ENCODE measurements around the gene SIRT7.

The SIRT7 gene, protein sequence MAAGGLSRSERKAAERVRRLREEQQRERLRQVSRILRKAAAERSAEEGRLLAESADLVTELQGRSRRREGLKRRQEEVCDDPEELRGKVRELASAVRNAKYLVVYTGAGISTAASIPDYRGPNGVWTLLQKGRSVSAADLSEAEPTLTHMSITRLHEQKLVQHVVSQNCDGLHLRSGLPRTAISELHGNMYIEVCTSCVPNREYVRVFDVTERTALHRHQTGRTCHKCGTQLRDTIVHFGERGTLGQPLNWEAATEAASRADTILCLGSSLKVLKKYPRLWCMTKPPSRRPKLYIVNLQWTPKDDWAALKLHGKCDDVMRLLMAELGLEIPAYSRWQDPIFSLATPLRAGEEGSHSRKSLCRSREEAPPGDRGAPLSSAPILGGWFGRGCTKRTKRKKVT

GRCh38 chr17:81917565-81918332 lies at the start of gene SIRT7:
SIRT7 (minus strand) TSS chr17:81918176; CDS start chr17:81918131, 45 bp downstream.
- DNase-seq (ENCODE audit: low read depth in 2 of 2): peak; percentile 62 to 68

GRCh38 chr17:81967244-81967532 lies 49.2 kb upstream of the SIRT7 start:
- DNase-seq (ENCODE audit: low read depth in 2 of 2): no peak

DNA sequence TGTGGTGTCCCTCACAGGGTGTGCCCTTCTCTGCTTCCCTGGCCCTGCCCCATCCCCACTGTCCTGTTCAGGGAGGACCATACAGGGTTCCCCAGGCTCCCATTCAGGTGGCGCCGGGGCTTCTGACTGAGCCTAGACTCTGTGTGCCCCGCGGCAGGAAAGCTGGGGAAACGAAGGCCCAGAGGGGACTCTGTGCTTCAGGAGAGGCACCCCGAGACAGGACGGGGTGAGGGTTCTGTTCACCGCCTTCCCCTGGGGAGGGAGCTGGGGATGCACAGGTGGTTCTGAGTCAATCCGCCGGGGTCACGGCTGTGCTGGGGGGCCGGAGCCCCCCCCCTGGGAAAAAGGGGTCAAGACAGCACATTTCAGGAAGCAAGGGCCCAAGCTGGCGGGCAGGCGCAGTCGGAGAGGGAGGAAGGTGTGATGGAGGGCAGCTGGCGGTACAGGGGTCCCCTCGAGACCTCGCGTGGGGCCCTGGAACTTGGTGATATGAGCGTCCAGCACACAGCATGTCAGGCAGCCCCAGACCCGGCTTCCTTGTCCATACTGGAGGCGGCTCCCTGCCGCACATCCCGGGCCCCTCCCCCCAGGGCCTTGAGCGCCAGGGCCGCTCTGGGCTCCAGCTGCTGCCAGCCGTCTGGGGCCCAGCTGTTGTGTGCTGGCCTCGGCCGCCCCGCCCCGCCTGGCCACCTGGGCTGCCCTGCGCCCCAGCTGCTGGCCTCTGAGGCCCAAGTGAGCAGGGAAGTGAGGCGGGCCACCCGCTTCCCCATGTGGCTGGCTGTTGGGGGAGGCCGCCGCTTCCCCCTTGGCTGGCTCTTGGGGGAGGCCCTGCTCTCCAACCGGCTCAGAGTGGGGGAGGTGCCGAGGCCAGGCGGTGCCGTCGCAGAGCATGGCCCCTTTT lies 48.6 kb upstream of the SIRT7 start:
- no peak for DNase-seq (ENCODE audit: low read depth in 2 of 2)

DNA sequence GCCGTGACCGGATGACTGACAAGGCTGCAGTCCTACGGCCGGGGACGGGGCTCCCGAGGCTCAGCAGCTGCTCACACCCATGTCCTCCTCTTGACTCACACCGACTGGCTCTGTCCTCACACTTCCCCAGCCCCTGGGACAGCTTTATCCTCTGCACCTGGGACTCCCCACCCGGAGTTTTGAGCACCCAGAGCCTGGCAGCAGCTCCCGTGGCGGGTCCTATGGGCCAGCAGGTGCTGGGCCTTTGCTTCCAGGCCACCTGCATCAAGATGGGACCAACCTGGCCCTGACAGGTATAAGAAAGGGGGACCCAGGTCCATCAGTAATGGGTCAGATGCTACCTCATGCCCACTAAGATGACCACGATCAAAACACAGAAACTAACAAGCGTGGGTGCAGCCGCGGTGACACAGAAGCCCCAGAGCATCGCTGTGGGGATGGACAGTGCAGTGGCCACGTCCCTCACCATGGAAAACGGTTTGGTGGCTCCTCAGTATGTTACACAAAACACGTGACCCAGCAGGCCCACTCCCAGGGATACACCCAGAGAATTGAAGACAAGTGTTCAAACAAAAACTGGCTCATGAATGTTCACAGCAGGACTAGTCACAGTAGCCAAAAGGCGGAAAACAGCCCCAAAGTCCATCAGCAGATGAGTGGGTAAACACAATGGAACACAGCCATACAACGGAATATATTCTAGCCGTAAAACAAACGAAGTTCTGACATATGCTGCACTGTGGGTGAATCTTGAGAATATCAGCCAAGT lies 46.3 kb upstream of the SIRT7 start:
- DNase-seq (ENCODE audit: low read depth in 2 of 2): no peak

DNA sequence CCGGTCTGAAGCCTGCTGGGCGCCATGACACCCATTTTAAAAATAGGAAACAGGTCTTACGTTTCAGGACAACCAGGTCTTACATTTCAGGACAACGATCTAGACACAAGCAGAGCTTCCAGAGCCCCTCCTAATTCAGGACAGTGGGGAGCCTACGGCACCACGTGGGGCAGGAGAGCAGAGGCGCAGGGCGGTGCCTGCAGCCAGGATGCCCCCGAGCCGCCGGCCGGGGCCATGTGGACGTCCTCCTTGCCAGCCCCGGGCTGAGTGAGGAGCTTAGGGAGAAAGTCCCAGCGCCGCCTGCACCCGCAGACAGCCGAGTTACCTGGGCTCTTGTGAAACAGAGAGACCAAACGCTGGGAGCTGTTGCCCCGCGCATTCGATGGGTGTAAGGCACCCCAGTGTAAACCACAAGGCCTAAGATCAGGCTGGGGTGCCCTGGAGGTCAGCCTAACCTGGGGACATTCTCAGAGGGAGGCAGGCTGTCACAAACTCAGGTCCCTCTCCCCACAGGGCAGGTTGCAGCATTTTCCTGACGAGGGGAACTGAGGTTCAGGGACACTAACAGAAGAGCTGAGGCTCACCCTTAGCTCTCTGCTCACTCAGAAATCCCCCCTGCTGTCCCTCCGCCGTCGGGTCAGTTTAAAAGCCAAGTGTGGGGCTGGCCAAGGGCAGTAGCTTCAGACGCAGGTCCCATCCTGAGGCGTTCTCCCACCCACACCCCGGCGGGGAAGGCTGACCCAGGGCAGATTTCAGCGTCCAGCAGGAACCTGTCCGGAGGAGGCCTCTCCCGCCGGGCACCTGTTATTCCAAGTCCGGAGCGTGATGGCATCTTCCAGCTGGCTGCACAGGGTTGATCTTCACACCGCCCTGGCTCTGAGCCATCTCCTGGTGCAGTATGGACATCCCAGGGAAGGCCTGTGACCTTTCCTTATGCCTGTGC lies 44.8 kb upstream of the SIRT7 start:
- DNase-seq (ENCODE audit: low read depth in 2 of 2): no peak

GRCh38 chr17:81961521-81962498 lies 43.8 kb upstream of the SIRT7 start:
- DNase-seq (ENCODE audit: low read depth in 2 of 2): no peak

GRCh38 chr17:81961087-81961511 lies 43.1 kb upstream of the SIRT7 start, which contains the start of gene NOTUM:
NOTUM (minus strand) TSS chr17:81961187; CDS start chr17:81960909, 278 bp downstream.
- DNase-seq (ENCODE audit: low read depth in 2 of 2): no peak

GRCh38 chr17:81960130-81960958 lies 42.4 kb upstream of the SIRT7 start:
- no peak for DNase-seq (ENCODE audit: low read depth in 2 of 2)

GRCh38 chr17:81959362-81960129 lies 41.6 kb upstream of the SIRT7 start:
- peak; percentile 67 to 70 for DNase-seq (ENCODE audit: low read depth in 2 of 2)

DNA sequence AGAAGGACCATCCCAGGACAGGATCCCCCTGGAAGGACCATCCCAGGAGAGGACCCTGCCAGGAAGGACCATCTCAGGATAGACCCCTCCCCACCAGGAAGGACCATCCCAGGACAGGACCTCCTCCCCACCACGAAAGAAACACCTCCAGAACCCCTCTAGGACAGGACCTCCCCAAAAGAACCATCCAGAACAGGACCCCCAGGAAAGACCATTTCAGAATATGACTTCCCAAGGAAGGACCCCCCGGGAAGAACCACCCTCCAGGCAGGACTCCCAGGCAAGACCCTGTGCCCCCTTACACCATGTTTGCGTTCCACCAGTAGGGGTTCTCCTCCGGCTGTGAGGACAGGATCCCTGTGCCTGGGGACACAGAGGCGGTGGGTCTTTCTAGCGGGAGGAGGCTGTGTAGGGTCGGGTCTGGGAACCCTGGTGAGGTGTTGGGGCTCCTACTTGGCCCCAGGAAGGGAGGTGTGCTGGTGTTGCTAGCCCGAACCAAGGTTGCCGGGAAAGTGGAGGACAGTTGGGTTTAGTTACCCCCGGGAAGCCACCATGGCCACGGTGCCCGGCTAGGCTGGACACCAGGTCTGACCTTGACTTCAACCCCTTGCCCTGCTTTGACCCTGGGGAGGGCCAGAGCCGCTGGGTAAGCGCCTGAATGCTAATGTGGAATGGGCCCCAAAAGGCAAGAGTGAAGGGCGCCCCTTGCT lies 40.8 kb upstream of the SIRT7 start:
- no peak for DNase-seq (ENCODE audit: low read depth in 2 of 2)

- no peak for DNase-seq (ENCODE audit: low read depth in 2 of 2)
Measured at GRCh38 chr17:81957691-81958432, 39.9 kb upstream of the SIRT7 start.

DNA sequence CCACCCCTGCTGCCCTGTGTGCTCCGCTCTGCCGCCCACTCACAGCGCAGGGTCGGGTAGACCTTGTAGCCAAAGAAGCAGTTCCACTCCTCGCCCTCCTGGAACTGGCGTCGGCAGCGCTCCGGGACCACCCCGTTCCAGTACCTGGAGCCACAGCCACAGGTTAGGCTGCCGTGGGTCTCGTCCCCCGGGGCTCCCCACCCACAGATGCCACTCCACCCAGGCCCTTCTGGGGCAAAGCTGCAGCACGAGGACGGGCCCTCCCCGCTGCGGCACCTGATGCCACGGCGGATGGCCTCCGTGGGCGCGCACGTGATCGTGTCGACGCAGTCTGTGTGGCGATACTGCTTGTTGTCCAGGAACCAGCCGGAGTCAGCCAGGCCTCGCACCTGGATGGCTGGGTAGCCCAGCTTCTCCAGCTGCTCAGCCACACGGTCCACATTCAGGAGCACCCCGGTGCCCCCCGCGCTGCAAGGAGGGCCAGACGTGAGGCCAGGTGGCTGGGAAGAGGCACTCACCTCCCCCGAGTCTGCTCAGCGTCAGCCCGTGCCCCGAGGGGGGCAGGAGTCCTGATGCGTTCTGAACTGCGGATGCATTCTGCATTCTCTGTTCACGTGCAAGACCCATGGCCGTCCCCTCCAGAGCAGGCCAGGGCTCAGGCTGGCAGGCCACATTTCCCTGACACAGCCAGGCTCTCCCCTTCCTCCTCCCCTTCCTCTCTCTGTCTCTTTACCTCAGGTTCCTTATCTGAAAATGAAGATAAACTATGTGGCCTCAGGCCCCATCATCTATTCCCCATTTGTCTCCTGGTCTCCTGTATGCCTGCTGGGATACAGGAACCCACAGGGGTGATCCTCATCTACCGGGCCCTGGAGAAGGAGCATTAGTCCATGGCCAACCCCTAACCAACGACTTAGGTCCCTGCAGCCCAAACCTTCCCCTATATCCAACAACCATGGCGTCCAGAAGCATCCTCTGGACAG lies 38.9 kb upstream of the SIRT7 start:
- DNase-seq (ENCODE audit: low read depth in 2 of 2): no peak

GRCh38 chr17:81955756-81956544 lies 38.0 kb upstream of the SIRT7 start:
- no peak for DNase-seq (ENCODE audit: low read depth in 2 of 2)
